PC-9 (cell line): ENCODE results near the gene INVS.

Source experiments
- CTCF ChIP-seq: fragments of 200-600 bp; sonication (generic); conservative IDR thresholded peaks from 2 replicates; pipeline ENCODE4 v1.6.1; 2017; ENCODE audit warnings: mixed run types, antibody characterized with exemption, mild to moderate bottlenecking, moderate library complexity
- EZH2 ChIP-seq: fragments of 200-600 bp; sonication (generic); IDR thresholded peaks from 2 replicates; pipeline ENCODE4 v1.8.0; 2017; ENCODE audit warnings: antibody characterized with exemption, low read depth

- TF ChIP-seq CTCF (no peak), EZH2 (no peak)
Observed at GRCh38 chr9:100186356-100186755, 87.3 kb downstream of the INVS start.
